ENCODE results near the gene RSAD1.

Gene RSAD1

GRCh38 chr17:50458270-50458669 is 20.4 kb upstream of the RSAD1 start:
- no peak for DNase-seq (ENCODE audit: low read depth, low spot score)

DNA sequence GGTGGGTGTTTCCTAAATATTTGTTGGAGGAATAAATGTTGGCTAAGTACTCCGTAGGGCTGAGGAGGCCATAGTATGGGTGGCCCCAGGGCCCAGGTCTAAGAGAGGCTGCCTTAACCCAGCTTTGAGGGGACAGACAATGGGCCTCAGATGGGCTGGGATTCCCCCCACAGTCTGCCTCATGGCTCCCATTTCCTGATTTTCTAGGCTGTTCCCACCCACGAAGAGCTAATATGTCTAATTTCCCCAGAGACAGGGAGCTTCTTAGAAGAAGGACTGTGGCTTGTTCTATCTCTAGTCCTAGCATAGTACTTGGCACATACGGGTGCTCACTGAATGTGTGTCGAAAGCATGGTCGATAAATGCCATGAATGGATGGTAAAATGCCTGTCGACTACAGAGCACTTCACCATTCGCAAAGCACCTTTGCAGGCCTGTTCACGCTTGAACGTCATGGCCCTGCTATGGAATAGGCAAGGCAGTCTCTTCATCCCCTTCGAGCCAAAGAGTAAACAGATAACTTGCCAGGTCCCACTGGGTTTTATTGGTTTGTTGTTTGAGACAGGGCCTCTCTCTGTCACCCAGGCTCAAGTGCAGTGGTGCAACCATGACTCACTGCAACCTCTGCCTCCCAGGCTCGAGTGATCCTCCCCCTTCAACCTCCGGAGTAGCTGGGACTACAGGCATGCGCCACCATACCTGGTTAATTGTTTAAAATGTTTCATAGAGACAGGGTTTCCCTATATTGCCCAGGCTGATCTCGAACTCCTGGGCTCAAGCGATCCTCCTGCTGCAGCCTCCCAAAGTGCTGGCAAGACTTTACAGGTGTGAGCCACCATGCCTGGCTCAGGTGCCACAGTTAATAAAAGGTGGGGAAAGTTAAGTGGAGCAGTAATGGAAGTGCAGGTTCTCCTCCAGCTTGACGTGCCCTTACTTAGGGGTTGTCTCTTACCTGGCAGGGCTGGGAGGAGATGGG is 19.7 kb upstream of the RSAD1 start:
- no peak for DNase-seq (ENCODE audit: low read depth, low spot score)

DNA sequence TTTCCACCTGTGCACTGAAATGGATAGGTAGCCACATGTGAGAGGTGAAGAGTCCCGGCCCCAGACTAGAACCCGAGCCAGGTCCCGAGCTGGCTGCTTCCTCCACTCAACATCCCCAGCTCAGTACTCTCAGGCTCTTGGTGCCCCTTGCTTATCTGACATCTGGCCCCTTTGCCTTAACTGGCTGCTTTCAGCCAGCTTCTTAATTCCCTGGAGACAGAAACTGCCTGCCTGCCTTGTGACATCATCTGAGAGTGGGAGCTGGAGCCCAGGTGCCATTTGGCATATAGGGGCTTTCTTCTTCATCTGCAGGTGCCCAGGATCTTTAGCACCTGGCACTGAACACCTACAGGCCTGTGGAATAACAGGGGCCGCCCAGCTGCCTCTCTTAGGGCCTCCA is 18.9 kb upstream of the RSAD1 start:
- DNase-seq (ENCODE audit: low read depth, low spot score) = no peak

- DNase-seq (ENCODE audit: low read depth, low spot score) = no peak
Measured at GRCh38 chr17:50460831-50461526, 17.7 kb upstream of the RSAD1 start.

DNA sequence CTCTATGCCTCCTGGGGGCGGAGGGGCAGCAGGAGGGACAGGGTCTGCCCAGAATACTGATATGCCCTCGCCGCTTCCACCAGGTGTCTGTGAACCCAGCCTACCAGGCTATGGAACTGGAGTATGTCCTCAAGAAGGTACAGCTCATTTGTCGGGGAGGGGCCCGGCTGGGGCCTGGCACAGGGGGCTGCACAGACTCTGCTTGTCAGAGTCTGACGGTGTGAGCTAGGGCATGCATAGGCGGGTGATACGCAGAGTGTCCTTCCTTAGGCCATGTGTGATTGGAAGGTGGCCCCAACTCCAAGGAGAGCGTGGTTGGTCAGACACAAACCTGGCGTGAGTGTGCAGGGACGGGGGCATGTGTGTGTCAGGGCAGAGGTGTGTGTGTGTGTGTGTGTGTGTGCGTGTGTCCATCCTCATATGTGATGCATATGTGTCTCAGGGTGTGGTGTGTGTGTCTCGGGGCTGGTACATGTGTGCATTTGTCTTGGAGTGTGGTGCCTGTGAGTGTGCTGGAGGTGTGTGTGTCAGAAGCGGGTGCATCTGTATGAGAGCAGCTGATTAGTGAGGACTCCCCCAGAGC is 17.0 kb upstream of the RSAD1 start:
- DNase-seq (ENCODE audit: low read depth, low spot score) = no peak

DNA sequence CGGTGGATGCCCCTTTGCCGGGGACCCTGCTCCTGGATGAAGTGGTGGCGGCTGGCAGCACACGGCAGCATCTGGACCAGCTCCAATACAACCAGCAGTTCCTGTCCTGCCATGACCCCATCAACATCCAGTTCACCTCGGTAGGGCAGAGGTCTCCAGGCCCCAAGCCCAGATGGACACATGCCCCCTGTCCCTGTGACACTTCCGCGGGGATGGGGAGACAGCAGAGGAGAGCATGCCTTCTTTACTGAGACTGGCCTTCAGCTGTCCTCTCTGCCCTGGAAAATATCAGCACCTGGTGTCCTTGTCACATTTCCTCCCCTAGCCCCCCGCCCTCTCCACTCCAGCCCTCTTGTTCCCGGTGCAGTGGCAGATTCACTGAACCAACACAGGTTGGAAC is 16.2 kb upstream of the RSAD1 start:
- DNase-seq (ENCODE audit: low read depth, low spot score) = no peak

- DNase-seq (ENCODE audit: low read depth, low spot score) = no peak
Measured at GRCh38 chr17:50464121-50464520, 14.5 kb upstream of the RSAD1 start.

DNA sequence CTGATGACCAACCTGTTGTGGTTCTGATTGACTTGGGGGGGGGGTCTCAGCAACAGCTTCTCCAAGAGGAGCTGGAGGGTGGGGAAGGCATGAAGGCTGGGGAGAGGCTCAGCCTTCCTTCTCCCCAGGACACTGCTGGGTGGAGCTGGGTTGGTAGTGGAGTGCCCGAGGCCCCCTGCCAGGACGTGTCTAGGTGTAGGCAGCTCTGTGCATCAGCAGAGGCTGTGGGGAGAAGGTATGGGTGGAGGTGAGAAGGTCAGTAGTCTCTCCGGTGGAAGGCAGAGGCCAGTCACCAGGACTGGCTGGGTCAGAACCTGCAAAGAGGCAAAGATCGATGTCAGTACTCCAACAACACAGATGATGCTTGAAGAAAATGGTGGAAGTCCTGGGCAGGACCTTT is 13.9 kb upstream of the RSAD1 start:
- no peak for DNase-seq (ENCODE audit: low read depth, low spot score)

DNA sequence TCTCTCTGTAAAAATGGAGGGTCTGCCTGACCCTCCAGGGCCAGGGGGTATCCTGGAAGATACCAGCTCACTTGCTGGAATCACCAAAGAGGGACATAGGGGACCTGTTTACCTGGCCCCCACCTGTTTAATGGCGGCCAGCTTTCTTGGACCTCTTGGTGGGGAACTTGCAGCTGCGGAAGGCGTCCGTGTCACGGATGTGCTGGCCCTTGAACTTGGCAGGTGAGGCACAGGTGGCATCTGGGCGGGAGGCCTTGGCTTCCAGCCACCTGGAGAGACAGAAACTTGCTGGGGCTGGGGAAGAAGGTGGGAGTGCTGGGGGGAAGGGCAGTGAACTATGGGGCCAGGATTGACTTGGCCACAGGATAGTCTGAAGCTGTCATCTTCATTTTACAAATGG is 13.5 kb upstream of the RSAD1 start:
- no peak for DNase-seq (ENCODE audit: low read depth, low spot score)

DNA sequence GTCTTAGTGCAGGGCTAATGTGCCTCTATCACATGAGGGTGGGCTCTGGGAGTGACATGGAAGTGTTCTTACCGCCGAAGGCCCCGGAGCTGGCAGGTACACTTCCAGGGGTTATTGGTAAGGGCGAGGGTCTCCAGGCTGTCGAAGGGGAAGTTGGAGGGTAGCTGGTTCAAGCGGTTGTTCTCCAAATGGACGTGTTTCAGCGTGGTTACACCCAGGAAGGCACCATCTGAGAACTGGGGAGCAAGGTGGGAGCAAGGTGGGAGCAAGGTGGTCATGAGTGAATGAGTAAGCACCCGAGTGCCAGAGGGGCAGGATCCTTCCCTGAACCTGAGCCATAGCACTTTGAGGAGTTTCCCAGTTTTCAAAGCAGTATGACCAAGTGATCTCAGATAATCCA is 13.0 kb upstream of the RSAD1 start:
- DNase-seq (ENCODE audit: low read depth, low spot score) = no peak

DNA sequence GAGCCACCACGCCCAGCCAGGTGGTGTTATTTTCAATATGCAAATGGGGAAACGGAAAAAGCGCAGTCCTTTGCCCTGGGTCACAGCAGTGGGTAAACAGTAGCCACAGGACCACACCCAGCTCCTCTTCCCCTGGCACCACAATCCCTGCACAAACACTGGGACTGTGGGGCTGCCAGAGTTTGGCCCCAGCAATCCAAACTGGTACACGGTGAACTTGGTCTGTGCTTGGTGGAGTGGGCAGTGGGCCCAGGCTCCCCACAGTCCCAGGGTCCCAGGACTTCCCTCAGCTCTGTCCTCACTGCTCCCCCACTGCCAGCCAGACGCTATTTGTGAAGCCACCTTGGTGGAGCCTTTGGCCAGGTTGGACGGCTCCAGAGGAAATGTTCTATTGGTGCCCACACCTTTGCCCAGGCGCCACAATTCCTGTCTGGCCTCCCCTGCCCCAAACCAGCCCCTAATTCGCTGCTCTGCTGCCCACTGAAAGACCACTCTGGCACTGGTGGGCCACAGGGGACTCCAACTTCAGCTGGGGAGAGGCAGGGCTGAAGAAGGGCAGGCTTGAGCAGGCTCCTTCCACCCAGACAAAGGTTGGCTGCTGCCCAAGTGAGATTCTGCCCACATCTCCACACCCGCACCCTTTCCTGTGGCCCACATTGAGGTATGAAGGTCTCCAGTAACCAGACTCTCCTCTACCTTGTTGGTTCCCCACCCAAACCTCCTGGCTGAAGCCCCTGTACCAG is 12.1 kb upstream of the RSAD1 start:
- no peak for DNase-seq (ENCODE audit: low read depth, low spot score)

- no peak for DNase-seq (ENCODE audit: low read depth, low spot score)
Measured at GRCh38 chr17:50467114-50467854, 11.4 kb upstream of the RSAD1 start.

DNA sequence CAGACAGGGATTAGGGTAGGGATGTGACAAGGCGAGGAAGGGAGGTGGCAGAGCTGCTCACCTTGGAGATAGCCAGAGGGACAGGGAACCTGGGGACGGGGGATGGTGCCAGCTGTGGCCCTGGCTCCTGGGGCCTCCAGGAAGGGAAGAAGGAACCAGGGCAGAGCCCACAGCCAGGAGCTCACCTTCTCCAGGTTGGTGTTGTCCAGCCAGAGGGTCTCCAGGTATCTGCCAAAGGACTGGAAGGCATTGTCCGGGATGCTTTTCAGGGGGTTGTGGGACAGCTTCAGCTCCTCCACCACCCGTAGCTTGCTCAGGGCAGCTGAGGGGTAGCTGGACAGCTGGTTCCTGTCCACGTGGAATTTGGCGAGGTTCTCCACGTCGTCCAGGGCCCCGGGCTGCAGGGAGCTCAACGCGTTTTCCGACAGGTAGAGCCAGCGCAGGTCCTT is 10.8 kb upstream of the RSAD1 start:
- DNase-seq (ENCODE audit: low read depth, low spot score) = no peak

- no peak for DNase-seq (ENCODE audit: low read depth, low spot score)
Measured at GRCh38 chr17:50468304-50469207, 10.1 kb upstream of the RSAD1 start, which contains the start of gene CHAD. CHAD (minus strand) TSS chr17:50468880; CDS start chr17:50468813, 67 bp downstream.

- DNase-seq (ENCODE audit: low read depth, low spot score) = no peak
Measured at GRCh38 chr17:50469208-50469605, 9.5 kb upstream of the RSAD1 start.

DNA sequence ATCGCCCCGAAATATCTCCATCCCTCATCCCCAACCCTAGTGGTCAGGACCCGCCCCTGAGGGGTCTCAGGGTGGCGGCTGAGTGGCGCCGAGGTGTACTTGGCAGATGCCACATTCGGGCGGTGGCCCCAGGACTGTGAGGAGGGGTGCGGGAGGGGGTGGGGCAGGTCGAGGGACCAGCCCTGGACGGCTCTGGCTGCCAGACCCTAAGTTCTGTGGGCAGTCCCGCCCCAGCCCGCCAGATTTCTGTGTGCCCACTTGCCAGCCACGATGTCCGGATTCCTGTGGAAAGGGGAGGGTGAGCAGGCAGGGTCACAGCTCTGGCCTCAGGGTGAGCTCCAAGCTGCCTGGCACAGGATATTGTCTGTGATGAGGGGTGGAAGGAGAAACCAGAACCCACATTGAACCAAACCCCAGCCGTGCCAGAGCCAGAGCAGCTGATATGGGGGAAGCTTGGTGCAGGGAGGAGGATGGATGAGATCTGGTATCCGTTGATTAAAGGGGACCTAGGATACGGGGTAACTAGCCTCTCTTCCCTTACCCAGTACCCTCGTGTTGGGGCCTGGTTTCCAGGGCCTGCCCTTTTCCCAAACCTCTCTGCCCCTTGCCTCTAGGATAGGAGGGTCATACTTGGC is 8.9 kb upstream of the RSAD1 start:
- DNase-seq (ENCODE audit: low read depth, low spot score) = no peak

DNA sequence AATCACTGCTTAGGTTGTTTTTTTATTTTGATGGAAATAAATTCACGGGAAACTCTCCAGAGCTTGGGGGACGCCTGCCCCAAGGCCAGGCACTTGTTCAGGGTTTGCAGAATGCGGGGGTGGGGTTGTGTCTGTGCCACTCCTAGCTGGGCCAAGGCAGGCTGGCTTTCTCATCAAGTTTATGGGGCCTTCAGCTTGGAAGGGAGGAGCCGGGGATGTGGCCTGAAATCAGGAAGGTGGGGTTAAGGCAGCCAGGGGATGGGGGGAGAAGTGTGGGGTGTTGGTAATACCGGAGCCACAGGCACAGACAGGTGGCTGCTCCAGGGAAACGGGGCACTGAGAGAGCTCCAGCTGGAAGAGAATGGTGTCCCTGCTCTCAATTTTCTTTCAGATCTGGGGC is 8.2 kb upstream of the RSAD1 start:
- DNase-seq (ENCODE audit: low read depth, low spot score) = no peak

GRCh38 chr17:50471009-50471905 is 7.4 kb upstream of the RSAD1 start:
- DNase-seq (ENCODE audit: low read depth, low spot score) = no peak

Measured in smooth muscle cell of the brain vasculature (primary cell).